Stimulated activated CD4-positive, alpha-beta T cell treated with anti-CD3 and anti-CD28 coated beads, Interleukin-12 subunit alpha, Interleukin-12 subunit beta, amount 100 ng/mL, for 4 hours (primary cell): ENCODE data around the gene SETBP1.

Experiments used
- DNase-seq: peaks from one replicate; pipeline ENCODE4 v3.0.0-alpha.2; 2020

The SETBP1 gene

GRCh38 chr18:44998360-44998759, 317.7 kb downstream of the SETBP1 start:
- no peak for DNase-seq

- no peak for DNase-seq
Measured at GRCh38 chr18:45004546-45005080, 323.9 kb downstream of the SETBP1 start.

- no peak for DNase-seq
Measured at GRCh38 chr18:45006934-45007333, 326.2 kb downstream of the SETBP1 start.

- no peak for DNase-seq
Measured at GRCh38 chr18:45007531-45007930, 326.8 kb downstream of the SETBP1 start.

- no peak for DNase-seq
Measured at GRCh38 chr18:45008694-45009413, 328.2 kb downstream of the SETBP1 start.

GRCh38 chr18:45009756-45010155, 329.1 kb downstream of the SETBP1 start:
- DNase-seq: no peak

- no peak for DNase-seq
Measured at GRCh38 chr18:45012286-45012685, 331.6 kb downstream of the SETBP1 start.

- no peak for DNase-seq
Measured at GRCh38 chr18:45014047-45014501, 333.4 kb downstream of the SETBP1 start.

- no peak for DNase-seq
Measured at GRCh38 chr18:45015788-45016128, 335.1 kb downstream of the SETBP1 start.

GRCh38 chr18:45019469-45019868, 338.8 kb downstream of the SETBP1 start:
- no peak for DNase-seq

GRCh38 chr18:45023519-45023918, 342.8 kb downstream of the SETBP1 start:
- no peak for DNase-seq

GRCh38 chr18:45024357-45025088, 343.8 kb downstream of the SETBP1 start:
- DNase-seq: no peak

GRCh38 chr18:45025089-45025450, 344.4 kb downstream of the SETBP1 start:
- no peak for DNase-seq

GRCh38 chr18:45026162-45026561, 345.5 kb downstream of the SETBP1 start:
- DNase-seq: no peak

GRCh38 chr18:45034179-45034578, 353.5 kb downstream of the SETBP1 start:
- DNase-seq: no peak

GRCh38 chr18:45037618-45038017, 356.9 kb downstream of the SETBP1 start:
- no peak for DNase-seq

- no peak for DNase-seq
Measured at GRCh38 chr18:45039376-45039775, 358.7 kb downstream of the SETBP1 start.

GRCh38 chr18:45040879-45041278, 360.2 kb downstream of the SETBP1 start:
- no peak for DNase-seq

- no peak for DNase-seq
Measured at GRCh38 chr18:45044787-45045186, 364.1 kb downstream of the SETBP1 start.

GRCh38 chr18:45046228-45046627, 365.5 kb downstream of the SETBP1 start:
- DNase-seq: no peak

- no peak for DNase-seq
Measured at GRCh38 chr18:45046961-45047360, 366.3 kb downstream of the SETBP1 start.

GRCh38 chr18:45049578-45050319, 369.1 kb downstream of the SETBP1 start:
- DNase-seq: no peak
